HepG2 (cell line): ENCODE data around the gene SPEM2. TPM values are rescaled to one million over a fixed set of nuclear protein-coding genes. Genes with fewer than 3 reads are reported as not detected.
A peak's percentile ranks its signal among the peaks of the same experiment; 100 is the strongest.

Source experiments
- ATF6 ChIP-seq: sonication (generic); formaldehyde crosslinking; conservative IDR thresholded peaks from 2 replicates; pipeline ENCODE4 v1.4.0; 2020; ENCODE audit warnings: missing genetic modification reagents
- CEBPB ChIP-seq: IDR thresholded peaks from 2 replicates; pipeline ENCODE4 v1.6.1; 2011; ENCODE audit warnings: low read depth, low read length, improper control_type of control experiment, borderline replicate concordance
- HNF1A ChIP-seq, 2 experiments: sonication (generic) in 1 of 2; formaldehyde crosslinking in 1 of 2; IDR thresholded peaks; 2 replicates each; pipeline versions ENCODE4 v1.4.0 to v1.6.1; 2016 to 2020; ENCODE audit warnings: borderline replicate concordance in 1 of 2, low read depth in 1 of 2, mild to moderate bottlenecking in 1 of 2, missing genetic modification reagents in 1 of 2
- KAT2B ChIP-seq: fragments of 150-350 bp; IDR thresholded peaks from 2 replicates; pipeline ENCODE4 v1.6.1; 2014; ENCODE audit warnings: low read depth, low read length, borderline replicate concordance
- KAT7 ChIP-seq: IDR thresholded peaks from 2 replicates; pipeline ENCODE4 v1.6.1; 2018; ENCODE audit warnings: borderline replicate concordance, missing compliant biosample characterization
- MNT ChIP-seq: fragments of 450-650 bp; IDR thresholded peaks from 2 replicates; pipeline ENCODE4 v1.6.1; 2016
- NFE2L2 ChIP-seq: fragments of 150-350 bp; IDR thresholded peaks from 2 replicates; pipeline ENCODE4 v1.6.1; 2014; ENCODE audit warnings: low read length
- PLRG1 ChIP-seq: fragments of 450-650 bp; conservative IDR thresholded peaks from 2 replicates; pipeline ENCODE4 v1.6.1; 2016
- POGZ ChIP-seq: sonication (generic); formaldehyde crosslinking; IDR thresholded peaks from 2 replicates; pipeline ENCODE4 v1.4.0; 2020; ENCODE audit warnings: mild to moderate bottlenecking, missing genetic modification reagents
- TBX2 ChIP-seq: sonication (generic); formaldehyde crosslinking; IDR thresholded peaks from 2 replicates; pipeline ENCODE4 v1.5.0; 2020; ENCODE audit warnings: missing genetic modification reagents, mild to moderate bottlenecking, borderline replicate concordance
- ZC3H4 ChIP-seq: sonication (generic); formaldehyde crosslinking; IDR thresholded peaks from 2 replicates; pipeline ENCODE4 v1.4.0; 2020; ENCODE audit warnings: missing genetic modification reagents, borderline replicate concordance
- ZNF207 ChIP-seq: fragments of 450-650 bp; IDR thresholded peaks from 2 replicates; pipeline ENCODE4 v1.6.1; 2016; ENCODE audit warnings: antibody characterized with exemption, borderline replicate concordance
- ZNF333 ChIP-seq: sonication (generic); formaldehyde crosslinking; IDR thresholded peaks from 2 replicates; pipeline ENCODE4 v1.4.0; 2020; ENCODE audit warnings: mild to moderate bottlenecking, missing genetic modification reagents, borderline replicate concordance
- ZNF383 ChIP-seq: sonication (generic); formaldehyde crosslinking; IDR thresholded peaks from 2 replicates; pipeline ENCODE4 v1.4.0; 2020; ENCODE audit warnings: missing genetic modification reagents, mild to moderate bottlenecking, borderline replicate concordance
- ZNF589 ChIP-seq: sonication (generic); formaldehyde crosslinking; conservative IDR thresholded peaks from 2 replicates; pipeline ENCODE4 v1.8.0; 2022; ENCODE audit warnings: mild to moderate bottlenecking, moderate library complexity, missing genetic modification reagents
- ZNF709 ChIP-seq: sonication (generic); formaldehyde crosslinking; IDR thresholded peaks from 2 replicates; pipeline ENCODE4 v1.5.0; 2020; ENCODE audit warnings: mild to moderate bottlenecking, missing genetic modification reagents
- polyA plus RNA-seq, 8 experiments: library from polyadenylated mRNA; depleted of rRNA in 3 of 8; stranded (reverse) in 7 of 8; unstranded in 1 of 8; fragments of >200 nt; fragmentation: Illumina TruSeq in 4 of 8; extraction: Trizol in 4 of 8; gene quantifications; 2 replicates each; pipeline versions ENCODE4 v1.2.1 to v1.2.3, GENCODE V29; 2011 to 2016; ENCODE audit warnings: low read depth in 4 of 8, missing spikeins in 1 of 8, mixed read lengths in 1 of 8; ENCODE audit not compliant: insufficient read depth in 1 of 8
- total RNA-seq, 5 experiments: library from RNA; depleted of rRNA; stranded (reverse); fragments of >200 nt; fragmentation: Illumina TruSeq; extraction: Trizol; gene quantifications; 2 replicates each; pipeline ENCODE4 v1.2.3, GENCODE V29; 2016; ENCODE audit warnings: low read depth in 1 of 5

Gene SPEM2
- total and polyA plus RNA-seq, 2 of the 13 experiments (the other 11 are each of a cell fraction or from before 2014, with no cell fraction given) = not detected

GRCh38 chr17:7444682-7445618 is 19.5 kb downstream of the SPEM2 start, which contains the start of gene CHRNB1 (continued):
- TF ChIP-seq HNF1A (IDR thresholded peaks at IDR 0.05; ENCODE audit: low read depth) (no peak), HNF1A (CRISPR knock-in tag; IDR thresholded peaks at IDR 0.05; ENCODE audit: borderline replicate concordance) (peak; percentile 56; the same call in 1 of the 2 replicates), ZNF207 (no peak), PLRG1 (no peak), ZNF333 (CRISPR knock-in tag) (peak; percentile 77; the same call in 1 of the 2 replicates), CEBPB (peak; percentile 63; the same call in 1 of the 2 replicates), ZNF709 (CRISPR knock-in tag) (peak; percentile 38; the same call in 1 of the 2 replicates), KAT7 (CRISPR knock-in tag) (peak; percentile 86; the same call in 1 of the 2 replicates), MNT (no peak), ATF6 (CRISPR knock-in tag) (0 out of 2 replicates have a peak, but pooled peaks have one; percentile 59), KAT2B (no peak), ZNF589 (CRISPR knock-in tag) (no peak), ZC3H4 (CRISPR knock-in tag) (no peak), ZNF383 (CRISPR knock-in tag) (0 out of 2 replicates have a peak, but pooled peaks have one; percentile 57), NFE2L2 (no peak), TBX2 (CRISPR knock-in tag) (peak; percentile 61), POGZ (CRISPR knock-in tag) (no peak)
